CD8-positive, alpha-beta memory T cell (primary cell): ENCODE results near the gene TBPL1. TPM values are rescaled to one million over a fixed set of nuclear protein-coding genes. Genes with fewer than 3 reads are reported as not detected.

Source experiments
- CTCF ChIA-PET: fragments of 350-600 bp; sonication (Branson Sonifier 250); formaldehyde crosslinking; loops from one replicate; lab custom pipeline; 2021; ENCODE audit warnings: antibody characterized with exemption; lab: Charles Lee
- POLR2A ChIA-PET: fragments of 350-600 bp; sonication (Branson Sonifier 250); formaldehyde crosslinking; loops from one replicate; lab custom pipeline; 2021; ENCODE audit warnings: antibody characterized with exemption; lab: Charles Lee
- DNase-seq, 5 donors: peaks; one replicate each; pipeline versions ENCODE4 v3.0.0 to v3.0.0-alpha.2; 2020 to 2022; ENCODE audit warnings: mixed read lengths in 1 of 5
- H3K27ac ChIP-seq: one replicate; pipeline ENCODE4 v1.7.0; 2013; ENCODE audit warnings: low read depth, mild to moderate bottlenecking, low read length, moderate library complexity
- H3K27me3 ChIP-seq: 2 replicates; pipeline ENCODE4 v1.7.0; 2013; ENCODE audit warnings: low read length, mild to moderate bottlenecking; ENCODE audit not compliant: insufficient read depth, poor library complexity, severe bottlenecking
- H3K36me3 ChIP-seq: 2 replicates; pipeline ENCODE4 v1.7.0; 2013; ENCODE audit warnings: mild to moderate bottlenecking, low read length, moderate library complexity; ENCODE audit not compliant: insufficient read depth
- H3K4me1 ChIP-seq: 2 replicates; pipeline ENCODE4 v1.7.0; 2013; ENCODE audit warnings: mild to moderate bottlenecking, low read length, moderate library complexity; ENCODE audit not compliant: insufficient read depth
- H3K4me3 ChIP-seq: 2 replicates; pipeline ENCODE4 v1.7.0; 2013; ENCODE audit warnings: mild to moderate bottlenecking, low read length
- H3K9me3 ChIP-seq: 2 replicates; pipeline ENCODE4 v1.7.0; 2013; ENCODE audit warnings: mild to moderate bottlenecking, low read length
- H3K27ac Mint-ChIP-seq, 8 donors: one replicate each; pipeline ENCODE4 v1.8.0; 2020 to 2021; ENCODE audit warnings: mixed read lengths in 8 of 8, mild to moderate bottlenecking in 6 of 8, inconsistent platforms in 3 of 8, moderate library complexity in 3 of 8
- H3K27me3 Mint-ChIP-seq, 2 donors: one replicate each; pipeline ENCODE4 v1.8.0; 2020 to 2021; ENCODE audit warnings: mixed read lengths in 2 of 2, mild to moderate bottlenecking in 1 of 2, moderate library complexity in 1 of 2
- H3K36me3 Mint-ChIP-seq, 3 donors: one replicate each; pipeline ENCODE4 v1.8.0; 2020 to 2021; ENCODE audit warnings: mixed read lengths in 3 of 3, inconsistent platforms in 1 of 3, mild to moderate bottlenecking in 1 of 3
- H3K4me1 Mint-ChIP-seq, 3 donors: one replicate each; pipeline ENCODE4 v1.8.0; 2020 to 2021; ENCODE audit warnings: mixed read lengths in 3 of 3, inconsistent platforms in 1 of 3, mild to moderate bottlenecking in 1 of 3
- H3K4me3 Mint-ChIP-seq, 7 donors: one replicate each; pipeline ENCODE4 v1.8.0; 2020 to 2021; ENCODE audit warnings: mixed read lengths in 7 of 7, mild to moderate bottlenecking in 6 of 7, moderate library complexity in 4 of 7, inconsistent platforms in 2 of 7
- H3K9me3 Mint-ChIP-seq, 5 donors: one replicate each; pipeline ENCODE4 v1.8.0; 2020 to 2022; ENCODE audit warnings: mixed read lengths in 5 of 5, mild to moderate bottlenecking in 3 of 5, moderate library complexity in 2 of 5, inconsistent platforms in 1 of 5
- polyA plus RNA-seq: library from polyadenylated mRNA; unstranded; fragments of 300-500 nt; fragmentation: Illumina TruSeq; gene quantifications from one replicate; pipeline ENCODE4 v1.2.3, GENCODE V29; 2021
- total RNA-seq, 2 experiments: library from RNA; stranded (reverse); gene quantifications; one replicate each; pipeline ENCODE4 v1.2.3, GENCODE V29; 2021

Gene TBPL1
- total and polyA plus RNA-seq, 3 experiments from 2014 or later: 51.9 to 70.9 (median 52.8) TPM

DNA sequence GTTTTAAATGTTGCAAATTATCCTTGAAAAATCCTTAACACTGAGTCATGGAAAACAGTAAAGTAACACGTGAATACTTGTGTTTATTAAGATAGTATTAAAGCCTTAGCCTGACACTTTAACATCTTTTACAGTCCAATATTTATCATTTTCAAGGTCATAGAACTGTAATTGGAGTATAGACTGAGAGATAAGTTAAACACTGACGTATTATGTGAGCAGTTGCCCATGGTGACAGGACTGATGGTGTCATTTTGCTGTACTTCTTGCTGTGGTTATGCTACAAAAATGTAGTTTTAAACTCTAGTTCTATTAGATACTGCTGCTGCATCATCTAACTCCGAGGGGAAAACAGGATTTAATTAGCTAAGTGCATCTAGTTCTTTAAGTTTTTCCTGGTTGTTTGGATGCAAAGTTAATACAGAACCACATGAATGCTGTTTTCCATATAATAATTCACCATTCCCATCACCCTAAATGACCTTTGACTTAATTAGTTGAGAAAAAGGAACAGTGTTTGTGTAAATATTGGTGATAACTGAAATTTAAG lies 61.6 kb downstream of the TBPL1 start:
- Mint-ChIP-seq H3K9me3 (peaks cover 0 to 3% (median 0%) of the 10 kb centered on the region in 5 donors), H3K27ac (no peak overlapping the region), H3K27me3 (peaks cover 2 to 41% of the 10 kb centered on the region in 2 donors), H3K4me3 (no peak overlapping the region), H3K4me1 (no peaks in the 10 kb centered on the region), H3K36me3 (no peaks in the 10 kb centered on the region)
- H3K9me3 ChIP-seq: no peaks in the 10 kb centered on the region
- no peaks in the 10 kb centered on the region for H3K4me1 ChIP-seq
- H3K36me3 ChIP-seq: no peaks in the 10 kb centered on the region
- no peak overlapping the region for H3K27ac ChIP-seq
- no peaks in the 10 kb centered on the region for H3K27me3 ChIP-seq
- ChIA-PET POLR2A (no interaction called here), CTCF (no interaction called here)
- no peak for DNase-seq
- no peak overlapping the region for H3K4me3 ChIP-seq

DNA sequence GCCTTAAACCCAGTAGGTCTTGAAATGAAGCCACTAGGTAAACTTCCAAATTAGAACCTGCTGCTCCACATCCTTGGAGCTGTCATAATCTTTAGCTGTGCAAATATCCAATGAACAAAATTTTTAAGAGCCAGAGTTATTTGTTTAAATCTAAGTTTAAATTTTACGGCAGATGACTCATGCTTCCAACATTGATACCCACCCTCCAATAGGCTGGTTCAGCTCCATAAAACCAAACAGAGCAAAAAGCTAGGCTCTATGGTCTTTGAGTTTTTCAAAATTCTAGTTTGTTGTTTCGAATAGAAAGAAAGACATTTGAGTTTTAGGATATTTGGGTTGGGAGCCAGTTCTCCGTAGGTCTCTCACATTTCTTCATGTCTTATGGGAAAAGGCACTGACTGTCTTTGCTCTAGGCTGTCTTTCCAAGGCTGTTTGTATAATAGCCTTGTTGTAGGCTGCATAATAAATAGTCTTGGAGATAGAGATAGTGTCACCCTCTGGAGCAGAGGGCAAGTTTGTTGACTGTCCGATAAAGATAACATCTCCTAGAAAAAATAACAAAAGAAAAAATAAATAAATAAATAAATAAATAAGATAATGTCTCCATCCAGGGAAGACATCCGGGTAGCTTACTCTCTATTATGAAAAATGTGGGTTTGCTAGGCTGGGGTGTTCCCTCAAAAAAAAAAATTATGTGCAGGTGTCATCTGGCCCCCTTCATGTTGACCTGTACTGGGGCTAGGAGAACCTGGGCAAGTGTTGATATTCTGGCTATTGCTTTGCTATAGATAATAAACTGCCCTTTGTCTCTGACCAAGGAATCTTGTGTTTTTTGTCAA lies 62.9 kb downstream of the TBPL1 start:
- Mint-ChIP-seq H3K27ac (peak overlapping the region in 1 of 8 donors; percentile 29), H3K36me3 (no peaks in the 10 kb centered on the region), H3K4me3 (no peak overlapping the region), H3K9me3 (no peaks in the 10 kb centered on the region), H3K27me3 (peaks cover 2 to 32% of the 10 kb centered on the region in 2 donors), H3K4me1 (no peaks in the 10 kb centered on the region)
- H3K36me3 ChIP-seq: no peaks in the 10 kb centered on the region
- H3K9me3 ChIP-seq: no peaks in the 10 kb centered on the region
- H3K4me3 ChIP-seq: no peak overlapping the region
- DNase-seq: no peak
- H3K27ac ChIP-seq: no peak overlapping the region
- no peaks in the 10 kb centered on the region for H3K27me3 ChIP-seq
- no peaks in the 10 kb centered on the region for H3K4me1 ChIP-seq
- CTCF ChIA-PET: interaction anchor here (1.2 kb wide), 1 partner anchor 93 kb away, joined by 3 read pairs; no protein-coding TSS in a partner anchor
- POLR2A ChIA-PET: no interaction called here

DNA sequence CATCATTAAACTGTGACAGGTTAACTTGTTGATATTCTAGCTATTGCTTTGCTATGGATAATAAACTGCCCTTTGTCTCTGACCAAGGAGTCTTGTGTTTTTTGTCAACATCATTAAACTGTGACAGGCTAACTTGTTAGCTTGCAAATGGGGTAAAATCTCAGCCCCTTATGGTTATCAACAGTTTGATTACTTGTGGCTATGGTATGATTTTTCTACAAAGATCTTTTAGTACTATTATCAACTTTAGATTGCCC lies 63.5 kb downstream of the TBPL1 start:
- H3K4me1 ChIP-seq: no peaks in the 10 kb centered on the region
- no peak for DNase-seq
- H3K4me3 ChIP-seq: no peak overlapping the region
- no peaks in the 10 kb centered on the region for H3K36me3 ChIP-seq
- H3K27me3 ChIP-seq: no peaks in the 10 kb centered on the region
- Mint-ChIP-seq H3K36me3 (no peaks in the 10 kb centered on the region), H3K4me3 (no peak overlapping the region), H3K4me1 (no peaks in the 10 kb centered on the region), H3K27me3 (peaks cover 2 to 35% of the 10 kb centered on the region in 2 donors), H3K9me3 (no peaks in the 10 kb centered on the region), H3K27ac (no peak overlapping the region)
- no peaks in the 10 kb centered on the region for H3K9me3 ChIP-seq
- ChIA-PET CTCF (interaction anchor here (1.2 kb wide), 1 partner anchor 94 kb away, joined by 3 read pairs; no protein-coding TSS in a partner anchor), POLR2A (no interaction called here)
- H3K27ac ChIP-seq: no peak overlapping the region

DNA sequence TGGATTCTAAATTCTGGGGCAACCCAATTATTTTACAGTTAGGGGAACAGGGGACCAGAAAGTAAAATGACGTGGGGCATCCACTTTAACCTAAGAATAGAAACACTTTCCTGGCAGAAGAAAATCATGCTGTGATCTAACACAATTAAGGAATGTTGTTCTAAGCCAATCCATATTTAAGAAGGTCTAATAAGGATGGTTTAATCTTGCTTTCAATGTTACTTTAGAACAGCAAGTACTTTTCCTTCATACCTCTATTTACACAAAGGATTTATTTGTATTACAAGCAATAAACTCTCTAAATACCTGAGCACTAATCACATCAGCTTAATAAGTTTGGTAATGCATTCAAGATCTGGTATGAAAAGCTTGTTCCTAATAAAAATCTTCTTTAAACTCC lies 67.0 kb downstream of the TBPL1 start:
- ChIA-PET POLR2A (no interaction called here), CTCF (no interaction called here)
- H3K9me3 Mint-ChIP-seq: no peaks in the 10 kb centered on the region
- Histone ChIP-seq H3K27me3 (no peaks in the 10 kb centered on the region), H3K4me3 (no peak overlapping the region), H3K36me3 (no peaks in the 10 kb centered on the region), H3K27ac (no peak overlapping the region), H3K9me3 (no peaks in the 10 kb centered on the region), H3K4me1 (no peaks in the 10 kb centered on the region)
- DNase-seq: no peak
- H3K36me3 Mint-ChIP-seq: no peaks in the 10 kb centered on the region
- H3K27me3 Mint-ChIP-seq: peaks cover 6 to 26% of the 10 kb centered on the region in 2 donors
- no peak overlapping the region for H3K27ac Mint-ChIP-seq
- H3K4me3 Mint-ChIP-seq: no peak overlapping the region
- no peaks in the 10 kb centered on the region for H3K4me1 Mint-ChIP-seq

DNA sequence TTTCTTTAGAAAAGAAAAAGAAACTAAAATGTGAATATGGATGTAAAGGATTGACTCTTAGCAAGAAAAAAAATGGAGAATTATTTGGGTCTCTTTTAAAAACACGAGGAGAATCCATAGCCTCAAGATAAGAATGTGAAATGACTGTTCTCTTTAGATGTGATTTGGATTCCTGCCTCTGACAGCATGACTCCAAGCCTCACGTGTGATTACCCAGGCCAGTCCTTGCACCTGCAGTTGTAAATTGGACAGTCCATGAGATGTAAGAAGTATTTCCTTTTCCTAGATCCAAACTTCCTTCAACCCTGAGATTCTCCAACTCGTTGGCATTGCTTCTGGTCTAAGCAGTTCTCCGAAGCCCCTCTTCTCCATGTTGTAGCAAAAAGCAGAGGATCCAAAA lies 67.5 kb downstream of the TBPL1 start:
- H3K27me3 ChIP-seq: no peaks in the 10 kb centered on the region
- no peaks in the 10 kb centered on the region for H3K4me1 ChIP-seq
- ChIA-PET POLR2A (no interaction called here), CTCF (no interaction called here)
- peaks cover 6 to 26% of the 10 kb centered on the region in 2 donors for H3K27me3 Mint-ChIP-seq
- H3K9me3 Mint-ChIP-seq: no peaks in the 10 kb centered on the region
- no peak overlapping the region for H3K4me3 Mint-ChIP-seq
- H3K9me3 ChIP-seq: no peaks in the 10 kb centered on the region
- no peaks in the 10 kb centered on the region for H3K36me3 ChIP-seq
- no peaks in the 10 kb centered on the region for H3K36me3 Mint-ChIP-seq
- DNase-seq: no peak
- no peaks in the 10 kb centered on the region for H3K4me1 Mint-ChIP-seq
- H3K27ac Mint-ChIP-seq: no peak overlapping the region
- H3K27ac ChIP-seq: no peak overlapping the region
- no peak overlapping the region for H3K4me3 ChIP-seq

DNA sequence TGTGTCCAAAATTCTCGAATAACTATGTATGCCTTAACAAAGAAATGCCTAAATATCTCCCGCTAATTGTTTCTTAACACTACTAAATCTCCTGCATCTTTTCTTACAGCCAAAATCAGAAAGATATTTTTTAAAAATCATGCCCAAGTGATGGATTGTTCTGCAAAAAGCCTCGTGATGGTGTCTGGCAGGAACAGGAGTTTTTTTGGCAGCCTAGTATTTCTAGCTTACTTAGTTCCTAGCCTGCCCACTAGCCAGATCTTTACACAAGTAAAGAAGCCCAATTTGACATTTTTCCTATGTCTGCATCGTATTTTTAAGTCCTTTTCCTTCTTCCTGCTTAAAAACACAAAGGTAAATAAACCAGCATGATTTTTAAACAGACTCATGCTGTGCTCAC lies 67.9 kb downstream of the TBPL1 start:
- H3K36me3 ChIP-seq: no peaks in the 10 kb centered on the region
- peak overlapping the region in 1 of 8 donors; percentile 17 for H3K27ac Mint-ChIP-seq
- no peaks in the 10 kb centered on the region for H3K9me3 Mint-ChIP-seq
- CTCF ChIA-PET: no interaction called here
- H3K4me3 Mint-ChIP-seq: no peak overlapping the region
- H3K4me1 ChIP-seq: no peaks in the 10 kb centered on the region
- no peak overlapping the region for H3K4me3 ChIP-seq
- no peak overlapping the region for H3K27ac ChIP-seq
- no peaks in the 10 kb centered on the region for H3K36me3 Mint-ChIP-seq
- no peak for DNase-seq
- POLR2A ChIA-PET: no interaction called here
- H3K27me3 Mint-ChIP-seq: peaks cover 6 to 26% of the 10 kb centered on the region in 2 donors
- no peaks in the 10 kb centered on the region for H3K9me3 ChIP-seq
- H3K27me3 ChIP-seq: no peaks in the 10 kb centered on the region
- H3K4me1 Mint-ChIP-seq: no peaks in the 10 kb centered on the region

DNA sequence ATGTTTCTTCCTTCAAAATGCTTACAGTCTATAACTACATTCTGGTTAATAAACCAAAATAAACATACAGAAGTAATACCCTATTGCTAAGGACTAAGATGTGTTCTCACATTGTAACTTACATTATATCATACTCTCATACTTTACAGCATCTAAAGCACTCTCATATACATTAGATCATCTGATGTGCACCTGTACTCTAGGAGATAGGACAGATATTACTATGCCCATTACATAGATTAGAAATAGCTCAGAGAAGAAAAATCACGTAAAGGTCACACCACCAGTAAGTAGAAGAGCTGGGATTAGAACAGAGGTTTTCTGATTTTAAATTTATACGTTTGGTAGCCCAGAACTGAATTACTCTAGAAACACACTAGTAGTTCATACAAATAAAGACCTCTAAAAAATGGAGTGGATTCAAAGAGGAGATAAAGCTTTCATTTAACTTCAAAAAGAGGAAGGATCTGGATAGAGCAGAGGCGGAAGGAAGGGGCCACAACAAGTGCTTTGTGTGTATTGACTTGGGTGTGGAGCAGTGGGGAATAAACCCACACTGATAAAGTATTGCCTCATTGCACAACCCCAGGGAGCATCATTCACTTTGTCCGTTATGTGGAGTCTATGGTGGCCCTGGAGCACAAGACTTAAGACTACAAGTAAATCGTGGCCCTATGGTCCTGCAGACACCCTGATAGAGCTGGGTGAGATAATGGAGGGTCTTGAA lies 68.5 kb downstream of the TBPL1 start:
- Histone ChIP-seq H3K36me3 (no peaks in the 10 kb centered on the region), H3K27me3 (no peaks in the 10 kb centered on the region), H3K4me1 (no peaks in the 10 kb centered on the region), H3K9me3 (no peaks in the 10 kb centered on the region), H3K4me3 (no peak overlapping the region), H3K27ac (no peak overlapping the region)
- CTCF ChIA-PET: no interaction called here
- Mint-ChIP-seq H3K9me3 (no peaks in the 10 kb centered on the region), H3K27ac (no peak overlapping the region), H3K27me3 (peaks cover 6 to 24% of the 10 kb centered on the region in 2 donors), H3K4me1 (no peaks in the 10 kb centered on the region), H3K36me3 (no peaks in the 10 kb centered on the region), H3K4me3 (no peak overlapping the region)
- POLR2A ChIA-PET: no interaction called here
- no peak for DNase-seq

DNA sequence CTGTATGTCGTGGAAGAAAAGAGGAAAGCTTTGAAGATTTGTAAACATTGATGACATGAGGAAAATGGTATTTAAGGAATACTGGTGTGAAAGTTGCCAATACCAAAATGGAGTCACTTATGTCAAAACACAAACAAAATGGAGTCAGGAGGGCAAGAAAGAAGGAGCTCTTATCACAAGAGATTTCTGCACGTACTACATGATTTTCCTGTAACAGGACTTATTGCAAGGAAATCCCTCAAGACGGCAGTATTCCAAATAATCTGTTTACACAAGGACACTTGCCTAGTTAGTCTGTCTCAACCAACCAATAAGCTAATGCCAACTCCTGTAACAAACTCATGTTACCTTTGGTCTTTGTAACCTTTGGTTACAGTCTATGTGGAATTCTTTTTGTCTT lies 69.6 kb downstream of the TBPL1 start:
- Histone ChIP-seq H3K36me3 (no peaks in the 10 kb centered on the region), H3K27me3 (no peaks in the 10 kb centered on the region), H3K9me3 (no peaks in the 10 kb centered on the region), H3K27ac (no peak overlapping the region), H3K4me3 (no peak overlapping the region), H3K4me1 (no peaks in the 10 kb centered on the region)
- Mint-ChIP-seq H3K27me3 (peaks cover 6 to 22% of the 10 kb centered on the region in 2 donors), H3K4me3 (no peak overlapping the region), H3K27ac (no peak overlapping the region), H3K36me3 (no peaks in the 10 kb centered on the region), H3K9me3 (no peaks in the 10 kb centered on the region), H3K4me1 (no peaks in the 10 kb centered on the region)
- ChIA-PET POLR2A (no interaction called here), CTCF (interaction anchor here (1.1 to 1.2 kb wide), 2 partner anchors 41 to 98 kb away, joined by 3 read pairs; no protein-coding TSS in a partner anchor)
- no peak for DNase-seq
